Peyer's patch (tissue), 4 donors: ENCODE measurements around the gene BAG5.

Source experiments
- CTCF ChIP-seq, 6 experiments: fragments of 450-650 bp in 4 of 6; fragments of 200-600 bp in 2 of 6; sonication (generic) in 1 of 6; IDR thresholded peaks; one replicate each; pipeline ENCODE4 v1.5.1; 2017 to 2019; ENCODE audit warnings: antibody characterized with exemption in 6 of 6, mild to moderate bottlenecking in 3 of 6, moderate library complexity in 1 of 6
- POLR2A ChIP-seq, 2 donors: fragments of 450-650 bp; IDR thresholded peaks; one replicate each; pipeline ENCODE4 v1.5.1; 2017; ENCODE audit warnings: antibody characterized with exemption in 2 of 2, mild to moderate bottlenecking in 2 of 2, moderate library complexity in 2 of 2

GRCh38 chr14:103520269-103520656 lies 42.2 kb downstream of the BAG5 start:
- TF ChIP-seq CTCF (IDR thresholded peaks at IDR 0.05) (no peak), POLR2A (IDR thresholded peaks at IDR 0.05) (no peak)
